GDM1 (cell line): ENCODE measurements around the gene ERBB4.
"Not testable (repeated sequence)": the region's sequence is repeated elsewhere in the genome, so short reads cannot be mapped to it uniquely, and the experiment has no call there.

ENCODE experiments used
- DNase-seq: peaks from one replicate; lab custom pipeline; 2025; lab: John Stamatoyannopoulos, UW

ERBB4 gene

GRCh38 chr2:212528106-212528856, 10.3 kb downstream of the ERBB4 start:
- DNase-seq: no peak

GRCh38 chr2:212526059-212526458, 12.5 kb downstream of the ERBB4 start:
- DNase-seq: no peak

GRCh38 chr2:212523756-212524155, 14.8 kb downstream of the ERBB4 start:
- DNase-seq: no peak

GRCh38 chr2:212520340-212520739, 18.3 kb downstream of the ERBB4 start:
- DNase-seq: no peak

- DNase-seq: no peak
Measured at GRCh38 chr2:212517693-212518092, 20.9 kb downstream of the ERBB4 start.

- DNase-seq: no peak
Measured at GRCh38 chr2:212505586-212505985, 33.0 kb downstream of the ERBB4 start.

- no peak for DNase-seq
Measured at GRCh38 chr2:212495046-212495445, 43.6 kb downstream of the ERBB4 start.

- no peak for DNase-seq
Measured at GRCh38 chr2:212494418-212495020, 44.1 kb downstream of the ERBB4 start.

GRCh38 chr2:212489719-212490346, 48.8 kb downstream of the ERBB4 start:
- no peak for DNase-seq

GRCh38 chr2:212488611-212489010, 50.0 kb downstream of the ERBB4 start:
- DNase-seq: no peak

GRCh38 chr2:212484563-212485080, 54.0 kb downstream of the ERBB4 start:
- no peak for DNase-seq

- DNase-seq: no peak
Measured at GRCh38 chr2:212480447-212480846, 58.2 kb downstream of the ERBB4 start.

GRCh38 chr2:212477571-212477970, 61.0 kb downstream of the ERBB4 start:
- no peak for DNase-seq

GRCh38 chr2:212473211-212473610, 65.4 kb downstream of the ERBB4 start:
- DNase-seq: no peak

- not testable (repeated sequence) for DNase-seq
Measured at GRCh38 chr2:212467551-212467950, 71.1 kb downstream of the ERBB4 start.

GRCh38 chr2:212465456-212465855, 73.1 kb downstream of the ERBB4 start:
- no peak for DNase-seq

- not testable (repeated sequence) for DNase-seq
Measured at GRCh38 chr2:212461708-212462107, 76.9 kb downstream of the ERBB4 start.

GRCh38 chr2:212454149-212454548, 84.5 kb downstream of the ERBB4 start:
- no peak for DNase-seq

GRCh38 chr2:212451786-212452231, 86.8 kb downstream of the ERBB4 start:
- no peak for DNase-seq

- DNase-seq: no peak
Measured at GRCh38 chr2:212448698-212449097, 89.9 kb downstream of the ERBB4 start.

- DNase-seq: no peak
Measured at GRCh38 chr2:212441821-212442220, 96.8 kb downstream of the ERBB4 start.

- DNase-seq: no peak
Measured at GRCh38 chr2:212441141-212441540, 97.5 kb downstream of the ERBB4 start.
